ENCODE results near the gene PIK3C2G.

Gene PIK3C2G

GRCh38 chr12:18640321-18640955 lies 379.1 kb downstream of the PIK3C2G start:
- H3K27me3 ChIP-seq (ENCODE audit: insufficient read depth, poor library complexity, severe bottlenecking): no peaks in the 10 kb centered on the region
- no peaks in the 10 kb centered on the region for H3K4me1 ChIP-seq (ENCODE audit: insufficient read depth, poor library complexity, severe bottlenecking)
- H3K36me3 ChIP-seq (ENCODE audit: low read depth): no peaks in the 10 kb centered on the region
- ATAC-seq (ENCODE audit: low read depth) (no peak), DNase-seq (ENCODE audit: low spot score) (no peak)
- H3K4me3 ChIP-seq (ENCODE audit: severe bottlenecking): no peak overlapping the region
- TF ChIP-seq CTCF (IDR thresholded peaks at IDR 0.05; ENCODE audit: poor library complexity, severe bottlenecking): no peak
- no peak overlapping the region for H3K27ac ChIP-seq (ENCODE audit: poor library complexity, severe bottlenecking)
- H3K9me3 ChIP-seq (ENCODE audit: severe bottlenecking): no peaks in the 10 kb centered on the region

GRCh38 chr12:18643681-18644080 lies 382.4 kb downstream of the PIK3C2G start:
- no peaks in the 10 kb centered on the region for H3K27me3 ChIP-seq (ENCODE audit: insufficient read depth, poor library complexity, severe bottlenecking)
- no peaks in the 10 kb centered on the region for H3K36me3 ChIP-seq (ENCODE audit: low read depth)
- H3K4me1 ChIP-seq (ENCODE audit: insufficient read depth, poor library complexity, severe bottlenecking): no peaks in the 10 kb centered on the region
- no peak for TF ChIP-seq CTCF (IDR thresholded peaks at IDR 0.05; ENCODE audit: poor library complexity, severe bottlenecking)
- no peak for DNase-seq (ENCODE audit: low spot score)
- no peak overlapping the region for H3K4me3 ChIP-seq (ENCODE audit: severe bottlenecking)
- no peak overlapping the region for H3K27ac ChIP-seq (ENCODE audit: poor library complexity, severe bottlenecking)
- ATAC-seq (ENCODE audit: low read depth): no peak
- no peaks in the 10 kb centered on the region for H3K9me3 ChIP-seq (ENCODE audit: severe bottlenecking)

- Histone ChIP-seq H3K4me3 (ENCODE audit: severe bottlenecking) (no peak overlapping the region), H3K27me3 (ENCODE audit: insufficient read depth, poor library complexity, severe bottlenecking) (no peaks in the 10 kb centered on the region), H3K4me1 (ENCODE audit: insufficient read depth, poor library complexity, severe bottlenecking) (no peaks in the 10 kb centered on the region), H3K27ac (ENCODE audit: poor library complexity, severe bottlenecking) (no peak overlapping the region), H3K9me3 (ENCODE audit: severe bottlenecking) (no peaks in the 10 kb centered on the region), H3K36me3 (ENCODE audit: low read depth) (no peaks in the 10 kb centered on the region)
- DNase-seq (ENCODE audit: low spot score) (no peak), ATAC-seq (ENCODE audit: low read depth) (no peak)
- no peak for TF ChIP-seq CTCF (IDR thresholded peaks at IDR 0.05; ENCODE audit: poor library complexity, severe bottlenecking)
Measured at GRCh38 chr12:18644564-18644963, 383.2 kb downstream of the PIK3C2G start.

- Histone ChIP-seq H3K27me3 (ENCODE audit: insufficient read depth, poor library complexity, severe bottlenecking) (no peaks in the 10 kb centered on the region), H3K4me1 (ENCODE audit: insufficient read depth, poor library complexity, severe bottlenecking) (no peaks in the 10 kb centered on the region), H3K4me3 (ENCODE audit: severe bottlenecking) (no peak overlapping the region), H3K9me3 (ENCODE audit: severe bottlenecking) (no peaks in the 10 kb centered on the region), H3K27ac (ENCODE audit: poor library complexity, severe bottlenecking) (no peak overlapping the region), H3K36me3 (ENCODE audit: low read depth) (no peaks in the 10 kb centered on the region)
- no peak for DNase-seq (ENCODE audit: low spot score)
- ATAC-seq (ENCODE audit: low read depth): no peak
- no peak for TF ChIP-seq CTCF (IDR thresholded peaks at IDR 0.05; ENCODE audit: poor library complexity, severe bottlenecking)
Measured at GRCh38 chr12:18646286-18646890, 385.1 kb downstream of the PIK3C2G start.

- no peak for TF ChIP-seq CTCF (IDR thresholded peaks at IDR 0.05; ENCODE audit: poor library complexity, severe bottlenecking)
- DNase-seq (ENCODE audit: low spot score): no peak
- Histone ChIP-seq H3K27ac (ENCODE audit: poor library complexity, severe bottlenecking) (no peak overlapping the region), H3K4me1 (ENCODE audit: insufficient read depth, poor library complexity, severe bottlenecking) (no peaks in the 10 kb centered on the region), H3K27me3 (ENCODE audit: insufficient read depth, poor library complexity, severe bottlenecking) (no peaks in the 10 kb centered on the region), H3K9me3 (ENCODE audit: severe bottlenecking) (no peaks in the 10 kb centered on the region), H3K36me3 (ENCODE audit: low read depth) (no peaks in the 10 kb centered on the region), H3K4me3 (ENCODE audit: severe bottlenecking) (no peak overlapping the region)
- no peak for ATAC-seq (ENCODE audit: low read depth)
Measured at GRCh38 chr12:18651525-18651924, 390.2 kb downstream of the PIK3C2G start.
